HG03135 (cell line): ENCODE measurements around the gene SULT1B1.

Experiments
- ATAC-seq: cut with Tn5 transposase; IDR thresholded peaks from one replicate; pipeline ENCODE4 v1.9.1; 2021; ENCODE audit warnings: mild to moderate bottlenecking, moderate library complexity; ENCODE audit not compliant: unreplicated experiment

SULT1B1 gene

DNA sequence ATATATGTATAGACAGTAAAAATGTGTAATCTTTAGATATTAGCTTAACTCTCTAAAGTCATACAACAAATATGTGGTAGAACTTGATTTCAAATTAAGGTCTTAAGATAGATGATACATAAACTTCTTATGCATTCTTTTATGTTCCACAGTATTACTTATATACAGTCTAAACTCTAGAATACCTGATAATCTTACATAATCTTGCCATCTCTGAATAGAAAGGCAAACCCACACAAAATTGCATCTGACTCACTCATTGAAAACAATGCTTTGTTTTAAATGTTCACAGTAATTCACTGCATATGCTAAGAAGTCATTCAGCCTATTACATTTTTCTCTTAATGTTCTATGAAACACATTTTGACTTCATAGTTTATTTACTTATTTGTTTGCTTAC is 10.1 kb downstream of the SULT1B1 start:
- ATAC-seq: no peak

DNA sequence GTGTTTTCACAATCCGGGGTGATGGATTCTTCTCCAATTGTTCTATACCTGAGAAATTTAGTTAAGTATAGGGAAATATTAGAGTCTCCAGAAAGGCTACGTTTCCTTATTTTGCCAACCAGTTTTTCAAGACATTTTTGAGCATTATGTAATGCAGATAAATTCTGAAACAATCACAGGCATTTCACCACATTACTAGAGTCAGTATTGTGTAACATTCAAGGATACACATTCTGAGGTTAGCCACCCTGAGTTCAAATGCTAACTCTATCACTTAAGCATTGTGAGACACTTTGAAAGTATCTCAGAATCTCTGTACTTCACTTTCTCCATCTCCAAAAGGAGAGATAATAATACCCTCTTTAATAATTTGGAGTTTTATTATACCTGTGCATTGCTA is 10.6 kb downstream of the SULT1B1 start:
- ATAC-seq: no peak

DNA sequence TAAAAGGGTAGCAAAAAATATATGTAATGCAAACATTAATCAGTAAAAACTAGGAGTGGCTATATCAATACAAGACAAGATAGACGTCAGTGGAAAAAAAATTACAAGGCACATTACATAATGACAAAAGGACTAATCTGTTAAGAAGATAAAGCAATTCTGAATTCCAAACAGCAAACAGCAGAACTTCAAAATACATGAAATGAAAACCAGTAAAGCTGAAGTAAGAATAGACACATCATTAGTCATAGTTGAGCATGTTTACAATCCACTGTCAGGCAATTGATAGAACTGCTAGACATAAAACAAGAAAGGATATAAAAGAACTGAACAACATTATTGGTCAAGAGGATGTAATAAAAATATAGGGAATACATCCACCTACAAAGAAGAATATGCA is 12.2 kb downstream of the SULT1B1 start:
- no peak for ATAC-seq

DNA sequence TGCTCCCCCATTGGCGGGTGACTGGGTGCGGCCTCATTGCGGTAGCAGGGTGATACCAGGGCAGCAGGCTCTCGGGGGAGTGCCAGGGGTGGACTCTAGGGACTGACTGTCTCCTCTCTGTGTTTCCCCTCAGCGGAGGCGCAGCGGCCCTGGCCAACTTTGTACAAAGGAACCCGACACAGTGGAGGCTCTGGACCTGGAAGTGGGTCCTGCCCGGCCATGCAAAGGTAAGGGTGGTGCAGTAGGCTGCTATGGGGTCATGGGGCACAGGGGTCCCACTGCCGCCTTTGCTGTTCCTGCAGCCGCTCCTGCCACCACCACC is 16.3 kb downstream of the SULT1B1 start:
- no peak for ATAC-seq

DNA sequence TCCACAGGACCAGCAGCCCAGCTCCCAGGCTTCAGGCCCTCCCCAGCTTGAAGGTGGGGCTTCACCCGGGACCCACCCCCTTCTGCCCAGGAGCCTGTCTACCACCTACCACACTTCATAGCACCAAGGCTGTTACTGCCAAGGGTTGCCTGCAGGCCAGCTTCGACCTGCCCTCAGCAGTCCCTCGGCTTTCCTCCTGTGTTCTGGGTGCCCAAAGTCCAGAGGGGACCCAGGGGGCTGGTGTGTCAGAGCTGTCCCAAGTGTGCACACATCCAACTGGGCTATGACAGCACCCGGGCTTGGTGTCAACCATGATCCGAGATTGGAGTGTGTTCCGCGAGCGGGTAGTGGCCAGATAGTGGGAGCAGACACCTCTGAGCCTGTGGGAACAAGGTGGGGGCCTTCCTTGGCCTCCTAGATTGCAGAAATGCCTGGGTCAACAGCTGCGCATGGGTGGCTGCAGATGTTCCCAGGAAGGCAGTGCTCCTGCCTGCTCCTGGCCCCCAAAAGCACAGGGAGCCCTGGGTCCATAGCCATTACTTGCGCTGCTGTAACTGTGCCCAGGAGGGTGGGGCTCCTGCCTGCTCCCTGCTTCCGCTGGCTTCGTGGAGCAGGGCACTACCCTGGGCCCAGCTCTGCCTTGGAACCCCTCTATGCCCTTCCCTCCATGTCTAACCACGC is 16.8 kb downstream of the SULT1B1 start:
- ATAC-seq: no peak

DNA sequence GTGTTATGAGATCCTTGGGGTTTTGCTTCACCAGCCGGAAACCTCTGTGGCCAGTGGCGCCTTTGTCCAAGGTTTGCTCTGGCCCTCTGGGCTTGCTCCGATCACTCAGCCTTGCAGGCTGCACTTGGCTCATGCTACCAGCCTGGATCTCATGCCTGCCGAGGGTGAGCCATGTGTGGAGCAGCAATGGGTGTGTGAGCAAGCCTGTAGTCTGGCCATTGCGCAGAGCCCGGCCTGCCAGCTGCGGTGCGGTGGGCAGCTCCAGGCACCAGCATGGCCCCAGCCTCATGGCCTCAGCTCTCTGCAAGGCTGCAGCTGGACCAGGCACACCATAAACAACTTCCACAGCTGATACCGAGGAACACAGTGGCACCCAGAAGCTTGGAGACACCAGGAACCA is 17.8 kb downstream of the SULT1B1 start:
- no peak for ATAC-seq

DNA sequence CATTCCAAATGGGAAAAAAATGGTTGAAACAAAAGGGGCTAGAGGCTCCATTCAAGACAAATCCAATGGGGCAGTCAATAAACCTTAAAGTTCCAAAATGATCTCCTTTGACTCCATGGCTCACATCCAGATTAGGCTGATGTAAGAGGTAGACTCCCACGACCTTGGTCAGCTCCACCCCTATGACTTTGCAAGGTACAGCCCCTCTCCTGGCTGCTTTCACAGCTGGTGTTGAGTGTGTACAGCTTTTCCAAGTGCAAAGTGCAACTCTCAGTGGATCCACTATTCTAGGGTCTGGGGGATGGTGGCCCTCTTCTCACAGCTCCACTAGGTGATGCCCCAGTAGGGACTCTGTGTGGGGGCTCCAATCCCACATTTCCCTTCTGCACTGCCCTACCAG is 21.5 kb downstream of the SULT1B1 start:
- no peak for ATAC-seq

DNA sequence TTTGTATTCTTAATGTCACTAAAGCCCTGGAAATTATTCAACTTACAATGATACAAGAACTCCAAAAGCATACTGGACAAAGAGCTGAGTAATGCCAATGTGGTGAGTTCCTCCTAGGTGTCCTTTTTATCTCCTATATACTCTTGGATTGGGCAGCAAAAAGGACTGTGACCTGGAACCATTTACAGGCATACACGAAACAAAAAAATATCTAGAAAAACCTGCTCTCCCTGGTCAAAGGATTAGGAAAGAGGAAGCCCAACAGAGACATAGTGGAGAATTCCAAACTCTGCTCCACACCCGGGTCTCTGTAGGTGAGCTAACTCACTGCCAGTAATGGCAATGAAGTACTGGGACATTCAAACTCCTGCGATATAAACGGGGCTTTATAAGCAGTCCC is 25.3 kb downstream of the SULT1B1 start:
- ATAC-seq: no peak

DNA sequence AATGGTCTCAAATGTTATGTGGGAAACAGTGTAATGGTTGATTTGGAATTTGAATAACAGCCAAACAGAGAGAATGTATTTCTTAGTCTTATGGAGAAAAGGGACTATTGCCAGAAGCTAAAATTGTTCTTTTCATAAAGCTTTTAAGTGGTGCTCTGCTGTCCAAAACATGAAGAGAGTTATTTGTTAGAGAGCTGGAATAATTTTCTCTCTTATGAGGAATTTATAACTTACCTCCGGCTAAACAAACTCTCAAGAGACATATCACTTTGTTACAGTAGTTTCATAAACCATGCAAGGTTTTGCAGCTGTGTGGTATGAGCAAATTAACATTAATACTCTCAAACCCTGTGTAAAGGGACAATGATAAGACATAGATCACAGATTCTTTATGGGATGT is 28.6 kb downstream of the SULT1B1 start:
- ATAC-seq: no peak

DNA sequence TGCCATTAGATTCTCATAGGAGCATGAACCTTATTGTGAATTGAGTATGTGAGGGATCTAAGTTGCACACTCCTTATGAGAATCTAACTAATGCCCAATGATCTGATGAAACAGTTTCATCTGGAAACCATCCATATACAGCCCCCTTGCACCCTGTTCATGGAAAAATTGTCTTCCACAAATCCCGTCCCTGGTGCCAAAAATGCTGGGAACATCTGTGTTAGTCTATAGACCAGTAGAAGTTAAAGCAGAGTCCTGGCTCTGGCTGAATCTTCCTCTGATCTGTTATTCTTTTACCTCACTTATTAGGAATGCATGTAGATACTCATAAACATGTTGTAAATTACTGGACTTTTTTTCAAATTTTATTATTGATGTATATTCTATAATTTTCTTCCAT is 29.2 kb downstream of the SULT1B1 start:
- ATAC-seq: no peak

DNA sequence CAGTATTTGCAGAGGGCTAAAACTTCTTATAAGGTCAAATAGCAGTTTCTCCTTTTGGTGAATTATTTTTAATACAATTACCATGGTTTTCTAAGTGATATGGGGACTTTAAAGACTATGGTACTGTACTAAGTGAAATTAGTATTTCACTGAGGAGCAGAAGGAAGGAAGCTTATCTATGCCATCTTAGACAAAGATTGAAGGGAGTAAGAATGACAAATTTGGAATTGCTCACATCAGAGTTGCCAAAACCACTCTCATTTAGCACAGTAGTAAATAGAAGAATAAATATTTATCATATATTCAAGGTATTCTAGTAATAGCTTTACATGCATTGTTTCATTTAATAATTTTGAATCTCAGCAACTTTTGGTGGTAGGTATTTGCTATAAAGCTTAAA is 30.4 kb downstream of the SULT1B1 start:
- ATAC-seq: no peak

DNA sequence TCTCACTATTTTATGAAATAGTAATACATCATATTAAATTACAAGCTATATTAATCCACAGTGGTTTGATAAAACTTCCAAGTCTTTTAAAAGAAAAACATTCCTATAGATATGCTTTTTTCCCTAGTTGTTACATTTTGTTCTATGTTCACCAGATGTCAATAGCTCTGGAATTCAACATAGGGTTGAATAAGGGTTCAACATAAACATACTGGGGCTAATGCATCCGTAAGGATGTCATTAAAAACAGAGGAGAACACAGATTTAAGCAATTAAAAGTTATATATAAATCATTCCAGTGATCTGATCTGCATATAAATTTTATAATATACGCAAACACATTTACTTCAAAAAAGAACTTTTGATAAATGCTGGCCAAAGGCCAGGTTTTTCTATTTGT is 32.5 kb downstream of the SULT1B1 start:
- ATAC-seq: no peak

DNA sequence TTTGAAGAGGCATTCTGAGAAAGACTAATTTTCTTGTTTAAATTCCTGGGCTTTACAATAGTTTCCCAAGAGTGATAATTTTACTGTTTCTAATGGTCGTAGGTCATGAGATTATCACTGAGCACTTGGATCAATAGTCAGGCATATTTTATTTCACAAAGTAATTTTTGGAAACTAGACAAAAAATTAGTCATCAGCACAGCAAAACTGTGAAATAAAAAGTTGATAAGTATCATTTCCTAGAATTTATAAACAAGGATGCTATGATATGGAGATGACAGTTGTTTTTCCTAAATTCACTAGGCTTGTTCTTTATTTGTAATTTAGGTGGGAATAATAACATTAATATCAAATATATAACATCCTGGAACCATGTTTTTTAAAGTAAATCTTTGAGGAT is 33.0 kb downstream of the SULT1B1 start:
- no peak for ATAC-seq

DNA sequence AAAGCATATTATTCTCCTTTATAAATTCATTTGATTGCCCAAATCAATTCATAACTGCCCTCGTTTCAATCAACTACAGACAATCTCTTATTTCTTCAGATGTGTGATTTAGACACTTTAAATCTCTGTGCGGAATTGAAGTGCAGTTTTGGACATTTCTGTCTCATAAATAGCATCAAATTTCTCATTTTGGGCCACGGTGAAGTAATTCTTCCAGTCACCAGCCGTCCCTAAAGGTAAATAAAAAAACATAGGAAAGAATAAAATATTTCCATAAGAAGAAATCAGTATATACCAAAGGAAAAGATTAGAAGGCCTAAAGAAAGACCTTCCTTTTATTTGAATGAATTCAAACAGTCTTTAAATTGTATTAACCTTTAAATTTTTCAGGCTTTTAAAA is 33.4 kb downstream of the SULT1B1 start:
- ATAC-seq: no peak

DNA sequence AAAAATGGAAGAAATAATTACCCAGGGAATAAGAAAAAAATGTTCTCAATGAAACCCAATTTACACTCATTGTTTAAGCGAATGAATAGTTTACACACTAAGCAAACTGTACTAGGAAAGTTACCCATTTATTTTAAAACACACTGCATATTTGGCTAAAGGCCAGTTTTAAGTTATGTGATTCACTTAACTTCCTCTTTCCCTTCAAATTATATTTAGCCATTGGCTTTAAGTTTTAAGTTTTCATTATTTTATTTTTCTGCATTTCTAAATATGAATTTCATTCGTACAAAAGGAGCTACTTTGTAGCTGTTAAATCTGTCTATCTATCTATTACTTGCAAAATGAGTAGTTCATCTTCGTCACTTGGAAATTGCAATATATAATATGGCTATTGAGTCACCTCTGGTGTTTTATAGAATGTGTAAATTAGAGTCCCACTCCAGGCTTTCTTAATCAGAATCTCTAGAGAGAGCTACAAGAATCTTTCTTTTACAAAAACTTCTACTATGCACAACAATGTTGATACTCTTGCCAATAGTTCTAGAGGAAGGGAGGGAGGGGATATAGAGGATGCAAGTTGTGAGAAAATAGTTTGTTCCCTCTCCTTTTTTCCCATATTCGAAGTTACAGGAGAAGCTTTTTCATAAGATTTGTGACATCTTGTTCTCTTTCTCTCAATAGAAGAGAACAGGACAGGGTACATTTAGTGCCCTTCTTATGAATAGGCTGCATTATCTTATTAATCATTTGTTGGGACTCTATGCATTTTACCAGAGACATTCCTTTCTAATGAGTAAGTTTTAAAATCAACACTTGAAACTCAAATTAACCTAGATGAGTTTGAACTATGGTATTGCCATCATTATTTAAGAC is 41.8 kb downstream of the SULT1B1 start:
- ATAC-seq: no peak

DNA sequence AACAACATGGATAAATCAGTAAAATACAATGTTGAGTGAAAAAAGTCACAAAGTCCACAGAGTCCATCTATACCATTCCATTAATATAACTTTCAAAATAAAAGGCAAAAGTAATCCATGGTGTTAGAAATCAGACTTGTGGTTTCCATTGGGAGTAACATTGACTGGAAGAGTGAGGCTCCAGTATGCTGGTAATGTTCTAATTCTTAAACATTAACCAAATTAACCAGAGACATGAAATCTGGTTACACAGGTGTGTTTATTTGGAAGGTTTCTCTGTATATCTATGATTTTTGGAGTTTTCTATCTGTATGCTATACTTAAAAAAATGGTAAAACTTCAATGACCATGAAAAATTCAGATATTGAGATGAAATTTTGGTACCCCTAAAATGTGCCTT is 42.6 kb downstream of the SULT1B1 start:
- ATAC-seq: no peak

DNA sequence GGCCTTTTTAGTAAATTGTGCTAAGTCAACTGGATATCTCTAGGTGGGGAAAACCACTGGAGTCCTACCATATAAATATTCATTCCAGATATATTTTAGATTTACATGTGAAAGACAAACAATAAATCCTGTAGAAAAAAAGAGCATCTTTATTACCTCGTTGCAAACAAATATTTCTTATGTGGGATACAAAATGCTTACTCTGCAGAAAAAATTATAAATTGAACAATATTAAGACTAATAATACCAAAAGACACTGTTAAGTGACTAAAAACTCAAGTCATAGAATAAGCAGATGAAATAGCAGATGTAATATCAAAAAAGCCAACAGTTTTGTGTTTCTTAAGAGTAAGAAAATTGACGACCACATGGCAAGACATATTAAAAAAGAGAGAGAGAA is 43.8 kb downstream of the SULT1B1 start:
- no peak for ATAC-seq

DNA sequence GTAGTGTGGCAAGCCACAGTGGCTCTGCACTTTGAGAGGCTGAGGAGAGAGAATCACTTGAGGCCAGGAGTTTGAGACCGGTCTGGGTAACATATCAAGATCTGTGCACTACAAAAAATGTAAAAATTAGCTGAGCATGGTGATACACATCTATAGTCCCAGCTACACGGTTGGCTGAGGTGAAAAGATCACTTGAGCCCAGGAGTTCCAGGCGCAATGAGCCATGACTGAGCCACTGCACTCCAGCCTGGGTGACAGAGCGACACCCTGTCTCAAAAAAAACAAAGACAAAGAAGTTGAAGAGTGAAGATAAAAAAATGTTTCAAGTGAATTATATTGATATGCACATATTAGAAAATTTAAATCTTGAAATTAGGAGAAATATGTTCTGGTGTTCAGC is 46.3 kb downstream of the SULT1B1 start:
- ATAC-seq: no peak

DNA sequence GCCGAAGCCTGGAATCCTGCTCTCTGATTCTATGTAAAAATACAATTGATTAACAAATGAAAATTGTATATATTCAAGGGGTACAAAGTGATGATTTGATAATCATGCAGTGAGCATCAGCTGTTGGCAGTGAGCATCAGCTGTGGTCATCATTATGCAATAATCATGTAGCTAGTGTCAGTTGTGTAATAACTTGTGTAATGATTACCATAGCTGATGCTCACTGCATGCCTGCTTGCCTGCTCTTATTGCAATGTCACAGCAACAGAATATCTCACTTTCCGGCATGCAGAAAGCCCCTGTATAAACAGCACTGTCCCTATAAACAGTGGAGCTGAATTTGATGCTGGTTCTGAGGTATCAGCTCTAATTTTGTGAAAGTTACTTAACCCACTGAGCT is 46.8 kb downstream of the SULT1B1 start:
- ATAC-seq: no peak

DNA sequence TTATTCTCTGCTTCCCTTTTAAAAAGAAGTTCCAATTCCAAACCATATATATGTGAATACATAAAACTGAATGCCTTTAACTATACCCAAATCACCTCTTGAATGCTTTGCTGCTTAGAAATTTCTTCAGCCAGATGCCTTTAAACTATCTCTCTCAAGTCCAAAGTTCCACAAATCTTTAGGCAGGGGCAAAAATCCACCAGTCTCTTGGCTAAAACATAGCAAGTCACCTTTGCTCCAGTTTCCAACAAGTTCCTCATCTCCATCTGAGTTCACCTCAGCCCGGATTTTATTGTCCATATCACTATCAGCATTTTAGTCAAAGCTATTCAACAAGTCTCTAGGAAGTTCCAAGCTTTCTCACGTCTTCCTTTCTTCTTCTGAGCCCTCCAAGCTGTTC is 49.8 kb downstream of the SULT1B1 start:
- no peak for ATAC-seq

DNA sequence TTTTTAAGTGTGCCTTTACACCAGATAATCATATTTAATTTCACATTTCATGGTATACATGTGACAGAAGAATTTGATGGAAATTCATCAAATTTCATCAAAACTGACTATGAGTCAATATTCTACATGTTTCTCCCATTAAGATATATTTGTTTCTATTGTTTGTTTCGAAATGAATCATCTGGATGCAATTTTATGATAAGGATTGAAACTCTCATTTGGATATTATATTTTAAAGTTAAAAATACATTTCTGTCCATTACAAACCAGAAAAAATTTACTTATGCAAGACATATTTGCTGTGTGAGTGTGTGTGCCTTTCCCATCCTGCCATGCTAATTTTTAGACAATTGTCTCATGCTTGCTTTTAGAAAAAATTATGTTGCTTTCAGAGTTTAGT is 52.2 kb downstream of the SULT1B1 start:
- no peak for ATAC-seq

DNA sequence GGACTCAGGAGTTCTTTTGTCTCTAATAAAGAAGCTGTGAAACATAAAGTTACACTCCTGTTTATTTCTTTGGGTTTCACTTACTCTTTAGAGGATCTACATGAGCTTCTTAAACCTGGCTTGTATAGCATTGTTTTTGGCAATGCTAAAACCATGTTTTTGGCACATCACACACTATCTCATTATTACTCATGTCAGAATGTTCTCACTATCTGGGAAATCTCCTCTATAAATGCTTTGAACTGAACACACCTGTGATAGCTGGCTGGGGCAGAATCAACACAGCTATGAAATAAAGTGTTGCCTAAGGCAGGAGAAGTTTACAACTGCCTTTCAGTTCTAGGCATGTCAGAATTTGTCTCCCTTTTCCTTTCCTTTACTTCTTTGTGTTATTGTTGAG is 52.6 kb downstream of the SULT1B1 start:
- no peak for ATAC-seq

DNA sequence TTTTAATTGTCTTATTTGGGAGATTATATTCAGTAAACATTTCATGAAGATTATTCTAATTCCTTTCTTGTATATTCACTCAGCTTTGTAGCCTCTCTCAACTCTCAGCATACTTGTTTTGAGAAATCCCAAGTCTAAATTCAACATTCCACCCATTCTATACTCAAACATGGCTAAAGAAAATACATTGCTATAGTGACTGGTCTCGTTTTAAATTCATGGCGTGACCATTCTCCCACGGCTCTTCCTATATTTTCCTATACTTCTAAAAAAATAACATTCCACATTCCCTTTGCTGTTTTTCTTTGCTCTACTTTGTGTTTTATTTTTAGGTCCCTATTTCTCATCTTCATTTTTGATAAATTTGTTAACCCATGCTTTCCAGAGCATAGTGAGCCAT is 58.2 kb downstream of the SULT1B1 start:
- no peak for ATAC-seq
